Kidney (tissue), 14 donors: ENCODE results near the gene MYL3. TPM values are rescaled to one million over a fixed set of nuclear protein-coding genes. Genes with fewer than 3 reads are reported as not detected.

ENCODE experiments used
- DNase-seq, 5 donors: peaks; one replicate each; pipeline ENCODE4 v3.0.0-alpha.2; 2013 to 2020
- FAIRE-seq: peaks from 2 replicates; lab custom pipeline; 2012; peaks lifted over from hg19 to GRCh38; lab: Jason Lieb, UNC
- H3K27ac ChIP-seq, 2 donors: one replicate each; pipeline ENCODE4 v1.7.0; 2013; ENCODE audit warnings: low read depth in 2 of 2, low read length in 2 of 2, inconsistent platforms in 1 of 2
- H3K27me3 ChIP-seq: one replicate; pipeline ENCODE4 v1.7.1; 2013; ENCODE audit warnings: low read length, inconsistent platforms; ENCODE audit not compliant: control insufficient read depth, insufficient read depth
- H3K36me3 ChIP-seq, 3 donors: one replicate each; pipeline versions ENCODE4 v1.7.0 to v1.7.1; 2013; ENCODE audit warnings: low read length in 3 of 3, control low read depth in 1 of 3, inconsistent platforms in 1 of 3; ENCODE audit not compliant: insufficient read depth in 3 of 3, control insufficient read depth in 2 of 3
- H3K4me1 ChIP-seq, 3 donors: one replicate each; pipeline versions ENCODE4 v1.7.0 to v1.7.1; 2013; ENCODE audit warnings: low read length in 3 of 3, inconsistent platforms in 1 of 3, low read depth in 1 of 3; ENCODE audit not compliant: control insufficient read depth in 2 of 3, insufficient read depth in 2 of 3
- H3K4me3 ChIP-seq, 3 donors: one replicate each; pipeline versions ENCODE4 v1.7.0 to v1.8.1; 2013; ENCODE audit warnings: low read length in 3 of 3, control low read depth in 1 of 3, inconsistent platforms in 1 of 3
- H3K9ac ChIP-seq, 3 donors: one replicate each; pipeline versions ENCODE4 v1.7.0 to v1.7.1; 2013; ENCODE audit warnings: low read length in 3 of 3, control low read depth in 1 of 3, inconsistent platforms in 1 of 3
- H3K9me3 ChIP-seq, 3 donors: one replicate each; pipeline versions ENCODE4 v1.7.0 to v1.7.1; 2013; ENCODE audit warnings: low read length in 3 of 3, control low read depth in 1 of 3, inconsistent platforms in 1 of 3; ENCODE audit not compliant: control insufficient read depth in 2 of 3, insufficient read depth in 1 of 3
- CTCF ChIP-seq: IDR thresholded peaks from 3 replicates; pipeline ENCODE4 v1.5.1; 2012; ENCODE audit warnings: mild to moderate bottlenecking, moderate library complexity, borderline replicate concordance; ENCODE audit not compliant: insufficient read depth; ENCODE audit errors: extremely low read depth
- intact Hi-C: fragments of 100-400 bp; cut with DNase I; formaldehyde crosslinking; loops from one replicate; pipeline ENCODE4 v1.11.1; 2022
- polyA plus RNA-seq: library from polyadenylated mRNA; stranded (reverse); fragments of 350-450 nt; fragmentation: Illumina TruSeq; extraction: RNeasy Lipid Tissue Mini Kit (QIAGEN cat#74804); gene quantifications from one replicate; pipeline ENCODE4 v1.2.3, GENCODE V29; 2014; ENCODE audit warnings: low read depth, low replicate concordance; ENCODE audit not compliant: insufficient read depth
- total RNA-seq: library from RNA; stranded (reverse); fragmentation: NEBNext Ultra II Directional; extraction: Animal tissue kit (Norgen Biotek cat#: 25700); gene quantifications from one replicate; pipeline ENCODE4 v1.2.1, GENCODE V29; 2021
- donor health status: control.
- donor health status: control.
- donor health status: control.
- donor health status: control.
- donor health status: control.
- donor health status: DM: yes; HTN: yes; CAD: no.
- donor health status: Normal renal cell carcinoma (clear cell type).

The MYL3 gene
- total and polyA plus RNA-seq, 2 donors from 2014 or later = 41.3 to 81.9 TPM

GRCh38 chr3:46889381-46890110, 26.3 kb upstream of the MYL3 start:
- Histone ChIP-seq H3K9me3 (no peaks in the 10 kb centered on the region), H3K27ac (peak overlapping the region; percentile 43 to 69), H3K9ac (peak overlapping the region in 2 of 3 donors; percentile 2 to 38), H3K36me3 (peaks cover 0 to 13% (median 0%) of the 10 kb centered on the region in 3 donors), H3K27me3 (no peaks in the 10 kb centered on the region), H3K4me1 (peaks cover 6 to 63% (median 49%) of the 10 kb centered on the region in 3 donors), H3K4me3 (peak overlapping the region in 1 of 3 donors; percentile 37)
- intact Hi-C loops = no loop called here
- DNase-seq (peak; percentile 65 to 88 (median 78)), FAIRE-seq (no peak)
- no peak for TF ChIP-seq CTCF

- DNase-seq = peak in 3 of 5 donors; percentile 40 to 79 (median 58)
- Histone ChIP-seq H3K9ac (peak overlapping the region in 1 of 3 donors; percentile 38), H3K27me3 (no peaks in the 10 kb centered on the region), H3K4me1 (peaks cover 6 to 65% (median 49%) of the 10 kb centered on the region in 3 donors), H3K27ac (peak overlapping the region; percentile 65 to 69), H3K9me3 (no peaks in the 10 kb centered on the region), H3K36me3 (peaks cover 0 to 8% (median 0%) of the 10 kb centered on the region in 3 donors), H3K4me3 (peak overlapping the region in 1 of 3 donors; percentile 87)
- no peak for TF ChIP-seq CTCF
- no peak for FAIRE-seq
- intact Hi-C loops = no loop called here
These were observed 25.5 kb upstream of the MYL3 start for GRCh38 chr3:46888705-46889104.

GRCh38 chr3:46887980-46888494, 24.8 kb upstream of the MYL3 start:
- Histone ChIP-seq H3K4me1 (peaks cover 6 to 59% (median 43%) of the 10 kb centered on the region in 3 donors), H3K4me3 (peak overlapping the region in 1 of 3 donors; percentile 87), H3K27ac (peak overlapping the region; percentile 65 to 69), H3K36me3 (peaks cover 0 to 8% (median 0%) of the 10 kb centered on the region in 3 donors), H3K9me3 (no peaks in the 10 kb centered on the region), H3K9ac (peak overlapping the region in 2 of 3 donors; percentile 37 to 38), H3K27me3 (no peaks in the 10 kb centered on the region)
- intact Hi-C loops = no loop called here
- DNase-seq (peak in 1 of 5 donors; percentile 2), FAIRE-seq (no peak)
- TF ChIP-seq CTCF = no peak
